HepG2 (cell line): Measurements from ENCODE around the gene TM2D1. TPM values are rescaled to one million over a fixed set of nuclear protein-coding genes. Genes with fewer than 3 reads are reported as not detected.

Source experiments
- HNRNPLL ChIP-seq: fragments of 200-400 bp; formaldehyde crosslinking; IDR thresholded peaks from 2 replicates; pipeline ENCODE4 v1.6.1; 2017; ENCODE audit warnings: mild to moderate bottlenecking, low read depth, low read length; ENCODE audit not compliant: poor library complexity, severe bottlenecking
- ISL2 ChIP-seq: sonication (generic); formaldehyde crosslinking; IDR thresholded peaks from 2 replicates; pipeline ENCODE4 v1.5.0; 2020; ENCODE audit warnings: missing genetic modification reagents
- KDM4B ChIP-seq: sonication (generic); formaldehyde crosslinking; IDR thresholded peaks from 2 replicates; pipeline ENCODE4 v1.4.0; 2020; ENCODE audit warnings: missing genetic modification reagents
- NCOA5 ChIP-seq: sonication (generic); formaldehyde crosslinking; IDR thresholded peaks from 2 replicates; pipeline ENCODE4 v1.4.0; 2020; ENCODE audit warnings: missing genetic modification reagents
- ONECUT2 ChIP-seq: sonication (generic); formaldehyde crosslinking; IDR thresholded peaks from 2 replicates; pipeline ENCODE4 v1.4.0; 2020; ENCODE audit warnings: missing genetic modification reagents
- RBFOX2 ChIP-seq: fragments of 200-400 bp; formaldehyde crosslinking; IDR thresholded peaks from 2 replicates; pipeline ENCODE4 v1.6.1; 2017; ENCODE audit warnings: low read depth, mild to moderate bottlenecking, low read length
- ZBTB33 ChIP-seq: sonication (generic); formaldehyde crosslinking; IDR thresholded peaks from 2 replicates; pipeline ENCODE4 v1.4.0; 2020; ENCODE audit warnings: missing genetic modification reagents
- ZNF136 ChIP-seq: sonication (generic); formaldehyde crosslinking; IDR thresholded peaks from 2 replicates; pipeline ENCODE4 v1.8.1; 2022; ENCODE audit warnings: low read depth, mild to moderate bottlenecking, moderate library complexity, missing genetic modification reagents
- ZNF20 ChIP-seq: sonication (generic); formaldehyde crosslinking; IDR thresholded peaks from 2 replicates; pipeline ENCODE4 v1.4.0; 2020; ENCODE audit warnings: mild to moderate bottlenecking, moderate library complexity, missing genetic modification reagents
- ZNF225 ChIP-seq: sonication (generic); formaldehyde crosslinking; IDR thresholded peaks from 2 replicates; pipeline ENCODE4 v1.4.0; 2020; ENCODE audit warnings: mild to moderate bottlenecking, missing genetic modification reagents
- ZNF24 ChIP-seq: fragments of 450-650 bp; IDR thresholded peaks from 2 replicates; pipeline ENCODE4 v1.6.1; 2017; ENCODE audit warnings: antibody characterized with exemption, mild to moderate bottlenecking
- ZNF281 ChIP-seq: sonication (generic); formaldehyde crosslinking; IDR thresholded peaks from 2 replicates; pipeline ENCODE4 v1.4.0; 2020; ENCODE audit warnings: missing genetic modification reagents, borderline replicate concordance
- ZNF33A ChIP-seq: sonication (generic); formaldehyde crosslinking; IDR thresholded peaks from 2 replicates; pipeline ENCODE4 v1.5.1; 2020; ENCODE audit warnings: missing genetic modification reagents, mild to moderate bottlenecking, moderate library complexity, borderline replicate concordance
- ZNF549 ChIP-seq: sonication (generic); formaldehyde crosslinking; IDR thresholded peaks from 2 replicates; pipeline ENCODE4 v1.5.0; 2020; ENCODE audit warnings: missing genetic modification reagents
- ZNF557 ChIP-seq: sonication (generic); formaldehyde crosslinking; IDR thresholded peaks from 2 replicates; pipeline ENCODE4 v1.4.0; 2020; ENCODE audit warnings: missing genetic modification reagents
- polyA plus RNA-seq, 8 experiments: library from polyadenylated mRNA; depleted of rRNA in 3 of 8; stranded (reverse) in 7 of 8; unstranded in 1 of 8; fragments of >200 nt; fragmentation: Illumina TruSeq in 4 of 8; extraction: Trizol in 4 of 8; gene quantifications; 2 replicates each; pipeline versions ENCODE4 v1.2.1 to v1.2.3, GENCODE V29; 2011 to 2016; ENCODE audit warnings: low read depth in 4 of 8, missing spikeins in 1 of 8, mixed read lengths in 1 of 8; ENCODE audit not compliant: insufficient read depth in 1 of 8
- total RNA-seq, 5 experiments: library from RNA; depleted of rRNA; stranded (reverse); fragments of >200 nt; fragmentation: Illumina TruSeq; extraction: Trizol; gene quantifications; 2 replicates each; pipeline ENCODE4 v1.2.3, GENCODE V29; 2016; ENCODE audit warnings: low read depth in 1 of 5
- TF ChIP-seq, protein P1 (sequence below): sonication (generic); formaldehyde crosslinking; IDR thresholded peaks from 2 replicates; pipeline ENCODE4 v1.4.0; 2020; ENCODE audit warnings: missing genetic modification reagents
- TF ChIP-seq, protein P2 (sequence below): sonication (generic); formaldehyde crosslinking; IDR thresholded peaks from 2 replicates; pipeline ENCODE4 v1.5.0; 2020; ENCODE audit warnings: mild to moderate bottlenecking, missing genetic modification reagents
- TF ChIP-seq, protein P3 (sequence below): IDR thresholded peaks from 2 replicates; pipeline ENCODE4 v1.6.1; 2016; ENCODE audit warnings: missing compliant biosample characterization, missing genetic modification reagents, borderline replicate concordance

TM2D1 gene
- total and polyA plus RNA-seq, 2 of the 13 experiments (the other 11 are each of a cell fraction or from before 2014, with no cell fraction given) = 26.6 to 49.0 TPM

- TF ChIP-seq NCOA5 (CRISPR knock-in tag) = no peak
- no peak for TF ChIP-seq KDM4B (CRISPR knock-in tag)
- 0 out of 2 replicates have a peak, but pooled peaks have one; percentile 38 for TF ChIP-seq ZNF136 (CRISPR knock-in tag)
- TF ChIP-seq ZNF24 = no peak
- TF ChIP-seq ZNF557 (CRISPR knock-in tag) = no peak
- no peak for TF ChIP-seq ZBTB33 (CRISPR knock-in tag)
- no peak for TF ChIP-seq ZNF225 (CRISPR knock-in tag)
- peak; percentile 63 for TF ChIP-seq HNRNPLL
- TF ChIP-seq, protein P1, sequence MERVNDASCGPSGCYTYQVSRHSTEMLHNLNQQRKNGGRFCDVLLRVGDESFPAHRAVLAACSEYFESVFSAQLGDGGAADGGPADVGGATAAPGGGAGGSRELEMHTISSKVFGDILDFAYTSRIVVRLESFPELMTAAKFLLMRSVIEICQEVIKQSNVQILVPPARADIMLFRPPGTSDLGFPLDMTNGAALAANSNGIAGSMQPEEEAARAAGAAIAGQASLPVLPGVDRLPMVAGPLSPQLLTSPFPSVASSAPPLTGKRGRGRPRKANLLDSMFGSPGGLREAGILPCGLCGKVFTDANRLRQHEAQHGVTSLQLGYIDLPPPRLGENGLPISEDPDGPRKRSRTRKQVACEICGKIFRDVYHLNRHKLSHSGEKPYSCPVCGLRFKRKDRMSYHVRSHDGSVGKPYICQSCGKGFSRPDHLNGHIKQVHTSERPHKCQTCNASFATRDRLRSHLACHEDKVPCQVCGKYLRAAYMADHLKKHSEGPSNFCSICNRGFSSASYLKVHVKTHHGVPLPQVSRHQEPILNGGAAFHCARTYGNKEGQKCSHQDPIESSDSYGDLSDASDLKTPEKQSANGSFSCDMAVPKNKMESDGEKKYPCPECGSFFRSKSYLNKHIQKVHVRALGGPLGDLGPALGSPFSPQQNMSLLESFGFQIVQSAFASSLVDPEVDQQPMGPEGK (CRISPR knock-in tag) = peak; percentile 73
- TF ChIP-seq ONECUT2 = no peak
- peak; percentile 41; the same call in 1 of the 2 replicates for TF ChIP-seq ZNF281 (CRISPR knock-in tag)
- TF ChIP-seq, protein P2, sequence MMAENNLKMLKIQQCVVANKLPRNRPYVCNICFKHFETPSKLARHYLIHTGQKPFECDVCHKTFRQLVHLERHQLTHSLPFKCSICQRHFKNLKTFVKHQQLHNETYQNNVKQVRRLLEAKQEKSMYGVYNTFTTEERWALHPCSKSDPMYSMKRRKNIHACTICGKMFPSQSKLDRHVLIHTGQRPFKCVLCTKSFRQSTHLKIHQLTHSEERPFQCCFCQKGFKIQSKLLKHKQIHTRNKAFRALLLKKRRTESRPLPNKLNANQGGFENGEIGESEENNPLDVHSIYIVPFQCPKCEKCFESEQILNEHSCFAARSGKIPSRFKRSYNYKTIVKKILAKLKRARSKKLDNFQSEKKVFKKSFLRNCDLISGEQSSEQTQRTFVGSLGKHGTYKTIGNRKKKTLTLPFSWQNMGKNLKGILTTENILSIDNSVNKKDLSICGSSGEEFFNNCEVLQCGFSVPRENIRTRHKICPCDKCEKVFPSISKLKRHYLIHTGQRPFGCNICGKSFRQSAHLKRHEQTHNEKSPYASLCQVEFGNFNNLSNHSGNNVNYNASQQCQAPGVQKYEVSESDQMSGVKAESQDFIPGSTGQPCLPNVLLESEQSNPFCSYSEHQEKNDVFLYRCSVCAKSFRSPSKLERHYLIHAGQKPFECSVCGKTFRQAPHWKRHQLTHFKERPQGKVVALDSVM (CRISPR knock-in tag) = no peak
- TF ChIP-seq, protein P3, sequence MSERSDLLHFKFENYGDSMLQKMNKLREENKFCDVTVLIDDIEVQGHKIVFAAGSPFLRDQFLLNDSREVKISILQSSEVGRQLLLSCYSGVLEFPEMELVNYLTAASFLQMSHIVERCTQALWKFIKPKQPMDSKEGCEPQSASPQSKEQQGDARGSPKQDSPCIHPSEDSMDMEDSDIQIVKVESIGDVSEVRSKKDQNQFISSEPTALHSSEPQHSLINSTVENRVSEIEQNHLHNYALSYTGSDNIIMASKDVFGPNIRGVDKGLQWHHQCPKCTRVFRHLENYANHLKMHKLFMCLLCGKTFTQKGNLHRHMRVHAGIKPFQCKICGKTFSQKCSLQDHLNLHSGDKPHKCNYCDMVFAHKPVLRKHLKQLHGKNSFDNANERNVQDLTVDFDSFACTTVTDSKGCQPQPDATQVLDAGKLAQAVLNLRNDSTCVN (CRISPR knock-in tag) = no peak
- no peak for TF ChIP-seq ZNF20
- TF ChIP-seq ZNF549 (CRISPR knock-in tag) = no peak
- TF ChIP-seq ISL2 (CRISPR knock-in tag) = peak; percentile 16; the same call in 1 of the 2 replicates
- TF ChIP-seq RBFOX2 = peak; percentile 72
- TF ChIP-seq ZNF33A (CRISPR knock-in tag) = 0 out of 2 replicates have a peak, but pooled peaks have one; percentile 87
Observed at GRCh38 chr1:61741711-61742619, 17.0 kb upstream of the TM2D1 start, which contains the start of gene PATJ (continued).
